ENCODE measurements around the gene CHRNA5. TPM values are rescaled to one million over a fixed set of nuclear protein-coding genes. Genes with fewer than 3 reads are reported as not detected.

CHRNA5 gene
- total and polyA plus RNA-seq, 9 of the 15 experiments (the other 6 are each of a cell fraction or from before 2014, with no cell fraction given) = 2.8 to 16.1 (median 11.4) TPM

- TF ChIP-seq CTCF (IDR thresholded peaks at IDR 0.05 in 2 of 3, conservative IDR thresholded peaks at IDR 0.05 in 1 of 3; ENCODE audit: insufficient read depth in 2 of 3, low read depth in 1 of 3, low read length in 3 of 3) (no peak), E2F5 (CRISPR knock-in tag; IDR thresholded peaks at IDR 0.05) (no peak), HNRNPK (IDR thresholded peaks at IDR 0.05; ENCODE audit: low read depth, low read length, poor library complexity, severe bottlenecking) (no peak), COPS2 (conservative IDR thresholded peaks at IDR 0.05) (no peak), RHOXF2B (CRISPR knock-in tag; conservative IDR thresholded peaks at IDR 0.05) (no peak), DLX4 (CRISPR knock-in tag; IDR thresholded peaks at IDR 0.05) (no peak), POLR3G (IDR thresholded peaks at IDR 0.05; ENCODE audit: extremely low read depth, insufficient read length, insufficient replicate concordance) (no peak), YBX1 (IDR thresholded peaks at IDR 0.05) (no peak), PTTG1 (tag; IDR thresholded peaks at IDR 0.05; ENCODE audit: low read depth) (no peak)
These were observed 40.4 kb downstream of the CHRNA5 start (continued) for GRCh38 chr15:78605680-78606079.

Data from K562 (cell line).